Measurements from ENCODE around the gene KLHL12.

KLHL12 gene

DNA sequence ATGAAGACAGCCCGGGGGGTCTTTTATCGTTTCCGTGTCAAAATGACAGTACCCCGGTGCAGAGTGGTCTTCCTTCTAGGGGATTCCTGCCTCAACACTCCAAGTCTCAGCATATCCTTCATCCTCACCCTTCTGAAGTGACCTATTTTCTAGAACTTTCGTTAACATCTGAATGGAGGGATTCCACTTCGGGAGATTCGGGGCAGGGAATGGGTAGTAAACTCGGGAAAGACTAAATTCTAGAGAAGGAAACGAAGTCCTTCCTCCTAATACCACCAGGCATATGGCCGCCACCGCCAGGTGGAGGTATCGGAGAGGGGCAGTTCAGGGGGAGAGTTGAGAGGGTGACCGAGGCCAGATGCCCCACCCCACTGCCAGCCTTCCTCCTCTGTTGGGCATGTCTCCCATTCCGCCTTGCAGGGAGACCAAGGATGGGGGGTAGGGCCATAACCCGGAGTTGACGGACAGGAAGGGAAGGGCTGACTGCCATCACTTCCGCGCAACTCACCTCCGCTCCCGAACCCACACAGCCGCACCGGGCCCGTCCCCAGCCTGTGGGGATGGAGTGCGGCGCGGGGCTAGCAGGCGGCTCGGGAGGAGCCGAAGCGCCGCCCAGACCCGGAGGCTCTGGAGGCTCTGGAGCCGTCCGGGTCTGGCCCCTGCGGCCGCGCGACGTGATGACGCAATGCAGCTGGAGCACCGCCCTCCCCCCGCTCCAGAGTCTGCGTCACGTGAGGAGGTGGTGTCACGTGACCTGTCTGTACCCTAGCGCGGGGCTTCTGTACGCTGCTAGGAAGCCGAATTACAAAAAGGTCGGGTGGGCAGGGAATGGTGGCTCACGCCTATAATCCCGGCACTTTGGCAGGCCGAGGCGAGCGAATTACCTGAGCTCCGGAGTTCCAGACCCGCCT is at the start of gene KLHL12:
Gene KLHL12, minus strand, starts transcription at position 654 of the 911 bp plus-strand sequence. CDS start 2,072 bp downstream, outside the sequence.
- peak; percentile 97 for DNase-seq

DNA sequence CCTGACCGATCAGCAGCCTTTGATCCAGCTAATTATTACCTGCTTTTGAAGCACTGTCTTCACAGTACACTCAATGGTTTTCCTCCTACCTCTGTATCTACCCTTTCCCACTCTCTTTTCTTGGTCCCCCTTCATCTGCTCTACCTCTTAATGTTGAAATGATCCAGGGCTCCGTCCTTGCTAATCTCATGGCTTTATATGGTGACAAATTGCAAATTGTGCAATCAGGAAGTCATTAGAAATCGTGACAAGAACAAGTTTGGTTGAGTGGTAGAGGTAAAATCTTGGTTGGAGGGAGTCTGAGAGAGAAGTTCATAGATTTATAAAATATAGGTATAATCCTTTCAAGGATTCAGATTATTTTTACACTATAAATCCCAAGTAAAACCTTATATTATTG is 49.6 kb upstream of the KLHL12 start:
- DNase-seq: no peak

DNA sequence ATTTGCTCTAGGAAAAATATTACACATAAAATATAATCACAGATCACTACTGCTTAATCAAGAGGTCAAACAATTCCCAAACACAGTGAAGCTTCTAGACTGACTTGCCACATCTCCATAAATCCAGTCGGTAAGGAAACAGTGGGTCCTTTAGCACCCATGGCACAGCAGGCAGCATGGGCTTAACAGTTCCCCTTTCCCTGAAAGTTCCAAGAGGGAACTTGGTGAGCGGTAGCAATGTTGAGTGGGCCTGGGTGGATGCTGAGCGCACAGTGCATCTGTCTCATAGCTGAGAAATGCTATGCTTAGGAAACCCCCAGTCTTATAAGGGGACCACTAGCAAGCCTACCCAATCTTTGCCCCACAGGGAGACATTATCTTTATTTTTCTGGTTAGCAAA is 47.8 kb upstream of the KLHL12 start:
- DNase-seq: no peak

DNA sequence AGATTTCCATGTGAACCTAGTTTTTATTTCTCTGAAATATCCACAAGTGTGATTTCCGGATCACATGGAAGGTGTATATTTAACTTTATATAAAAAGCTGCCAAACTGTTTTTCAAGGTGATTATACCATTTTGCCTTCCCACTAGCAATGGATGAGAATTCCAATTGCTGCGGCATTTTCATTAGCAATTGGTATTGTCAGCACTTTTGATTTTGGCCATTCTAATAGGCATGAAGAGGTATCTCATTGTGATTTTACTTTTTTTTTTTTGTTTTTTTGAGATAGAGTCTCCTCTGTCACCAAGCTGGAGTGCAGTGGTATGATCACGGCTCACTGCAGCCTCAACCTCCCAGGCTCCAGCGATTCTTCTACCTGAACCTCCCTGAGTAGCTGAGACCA is 45.0 kb upstream of the KLHL12 start:
- DNase-seq: no peak

DNA sequence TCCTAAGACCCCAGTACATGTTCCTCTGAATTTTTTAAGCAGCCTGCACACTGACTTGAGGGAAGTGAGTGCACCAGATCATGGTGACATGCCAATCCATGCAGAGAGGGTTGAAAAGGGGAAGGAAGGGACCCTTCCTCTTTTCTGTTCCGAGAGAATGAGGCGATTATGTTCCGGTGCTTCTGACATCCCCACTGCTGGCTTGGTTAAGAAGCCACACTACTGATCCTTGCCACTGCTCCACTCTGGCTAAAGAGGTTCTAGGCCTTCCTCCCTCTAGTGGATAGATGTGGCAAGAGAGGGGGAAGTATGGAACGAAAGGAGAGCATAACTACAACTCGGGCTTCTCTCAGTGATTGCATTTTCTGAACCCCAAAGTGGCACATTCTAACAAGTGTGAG is 41.9 kb upstream of the KLHL12 start:
- peak; percentile 66 for DNase-seq

DNA sequence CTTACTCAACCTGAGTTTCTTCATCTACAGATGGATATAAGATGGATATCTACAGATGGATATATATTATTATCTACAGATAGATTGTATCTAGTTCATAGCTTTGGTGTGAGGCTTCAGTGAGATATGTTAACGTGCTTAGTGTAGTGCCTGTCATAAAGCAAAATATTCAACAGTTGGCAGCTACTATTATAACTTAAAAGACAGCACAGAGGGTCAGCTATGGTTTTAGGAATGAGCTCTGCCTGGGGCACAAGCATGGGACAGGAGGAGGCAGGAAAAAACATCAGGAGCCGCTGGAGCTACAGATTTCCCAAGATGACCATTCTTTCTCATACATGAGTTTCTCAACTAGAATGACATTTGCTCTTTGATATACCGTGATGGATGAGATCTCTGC is 41.3 kb upstream of the KLHL12 start:
- no peak for DNase-seq

DNA sequence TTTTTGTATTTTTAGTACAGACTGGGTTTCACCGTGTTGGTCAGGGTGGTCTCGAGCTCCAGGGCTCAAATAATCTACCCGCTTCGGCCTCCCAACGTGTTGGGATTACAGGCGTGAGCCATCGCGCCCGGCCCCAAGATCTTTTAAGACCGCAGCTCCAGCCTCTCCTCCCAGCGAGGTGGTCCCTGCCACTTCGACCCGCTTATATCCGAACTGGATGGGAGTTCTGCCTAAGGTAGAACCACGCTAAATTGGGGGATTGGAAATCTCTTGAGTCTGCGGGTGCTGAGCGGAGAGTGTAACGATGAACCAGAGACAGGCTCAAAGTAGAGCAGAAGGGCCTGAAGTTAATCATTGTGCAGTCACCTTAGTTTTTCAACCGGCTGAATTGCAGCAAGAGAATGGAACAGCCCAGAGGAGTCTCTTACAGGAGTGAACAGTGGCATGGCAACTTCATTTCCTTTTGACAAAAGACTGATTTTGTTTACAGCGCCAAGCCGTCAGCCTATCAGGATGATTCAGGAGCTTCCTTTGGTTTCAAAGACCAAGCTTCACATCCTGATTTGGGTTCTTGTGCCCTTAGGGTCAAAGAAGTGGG is 40.7 kb upstream of the KLHL12 start:
- DNase-seq: no peak

DNA sequence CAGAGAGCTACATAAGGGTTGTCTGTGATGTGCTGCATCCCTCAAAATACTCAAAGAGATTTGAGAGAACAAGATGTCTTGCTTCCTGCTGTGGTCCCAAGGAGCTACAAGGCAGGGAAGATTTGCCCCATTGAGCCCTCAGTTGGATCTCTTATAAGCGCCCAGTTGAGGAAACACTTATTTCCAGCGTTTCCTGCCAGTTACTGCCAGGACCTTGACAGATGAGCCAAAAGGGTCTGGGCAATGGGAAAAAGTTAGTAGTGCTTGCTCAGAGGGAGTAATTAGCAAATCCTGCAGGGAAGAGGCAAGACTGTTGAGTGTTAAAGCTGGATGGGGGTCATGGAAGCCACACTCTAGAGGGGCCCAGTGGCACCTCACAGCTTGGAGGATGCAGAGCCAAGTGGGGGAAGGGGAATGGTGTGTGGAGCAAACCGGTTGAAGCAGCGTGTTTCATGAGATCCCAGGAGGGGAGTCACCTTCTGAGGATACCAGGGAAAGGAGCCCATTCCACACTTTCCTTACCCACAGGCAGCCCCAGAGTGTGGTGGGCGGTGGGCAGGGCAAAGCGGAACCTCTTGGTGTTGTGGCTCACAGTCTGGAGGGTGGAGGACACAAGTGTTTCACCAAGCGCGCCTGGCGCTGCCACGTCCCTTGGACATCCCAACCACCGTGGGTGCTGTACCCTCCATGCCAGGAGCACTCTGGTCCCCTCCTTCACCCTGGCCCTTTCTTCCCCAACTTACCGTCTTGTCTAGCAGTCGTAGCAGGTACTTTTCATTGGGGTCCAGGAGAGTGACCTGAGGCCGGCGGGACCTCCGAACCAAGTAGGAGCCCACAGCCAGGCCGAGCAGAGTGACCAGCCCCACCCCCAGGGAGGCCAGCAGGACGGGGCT is 39.2 kb upstream of the KLHL12 start:
- DNase-seq: no peak

DNA sequence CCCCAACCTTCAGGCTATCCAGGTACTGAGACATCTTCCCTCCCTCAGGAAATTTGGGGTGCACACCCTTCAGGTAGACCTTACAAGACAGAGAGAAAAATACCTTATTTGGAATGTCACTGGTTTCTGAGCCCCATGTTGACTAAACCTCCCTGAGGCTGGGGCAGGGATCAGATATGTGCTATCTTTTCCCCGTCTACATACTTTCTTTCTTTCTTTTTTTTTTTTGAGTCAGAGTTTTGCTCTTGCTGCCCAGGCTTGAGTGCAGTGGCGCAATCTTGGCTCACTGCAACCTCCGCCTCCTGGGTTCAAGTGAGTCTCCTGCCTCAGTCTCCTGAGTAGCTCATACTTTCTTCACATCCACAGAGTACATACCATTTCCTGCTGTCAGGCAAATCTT is 38.4 kb upstream of the KLHL12 start:
- no peak for DNase-seq

DNA sequence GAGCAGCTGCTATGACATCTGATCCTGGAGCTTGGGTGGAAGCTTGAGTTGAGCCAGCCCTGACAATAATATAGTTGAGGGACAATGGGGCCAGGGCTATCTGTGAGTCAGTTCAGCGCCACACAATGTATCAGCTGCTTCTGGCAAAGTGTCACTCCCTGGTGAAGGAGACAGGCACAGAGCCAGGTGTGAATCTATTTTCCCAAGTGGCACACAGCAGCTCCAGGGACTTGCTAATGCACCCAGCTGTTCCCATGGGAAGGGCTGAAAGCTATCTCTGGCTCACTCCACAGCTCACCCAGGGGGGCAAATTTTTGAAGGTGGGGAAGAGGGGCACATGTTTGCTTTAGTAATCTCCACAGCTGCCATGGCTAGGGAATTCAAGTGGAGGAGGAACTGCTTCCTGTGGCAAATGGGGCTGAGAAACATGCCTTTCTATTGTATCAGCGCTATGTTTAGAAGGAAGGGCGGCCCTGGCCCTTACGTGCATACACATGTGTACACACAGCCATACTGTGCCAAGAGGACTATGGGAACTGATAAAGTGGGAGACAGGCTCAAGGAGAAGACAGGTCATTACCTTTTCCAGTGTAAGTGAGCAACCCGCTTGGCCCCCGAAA is 37.9 kb upstream of the KLHL12 start:
- peak; percentile 95 for DNase-seq

DNA sequence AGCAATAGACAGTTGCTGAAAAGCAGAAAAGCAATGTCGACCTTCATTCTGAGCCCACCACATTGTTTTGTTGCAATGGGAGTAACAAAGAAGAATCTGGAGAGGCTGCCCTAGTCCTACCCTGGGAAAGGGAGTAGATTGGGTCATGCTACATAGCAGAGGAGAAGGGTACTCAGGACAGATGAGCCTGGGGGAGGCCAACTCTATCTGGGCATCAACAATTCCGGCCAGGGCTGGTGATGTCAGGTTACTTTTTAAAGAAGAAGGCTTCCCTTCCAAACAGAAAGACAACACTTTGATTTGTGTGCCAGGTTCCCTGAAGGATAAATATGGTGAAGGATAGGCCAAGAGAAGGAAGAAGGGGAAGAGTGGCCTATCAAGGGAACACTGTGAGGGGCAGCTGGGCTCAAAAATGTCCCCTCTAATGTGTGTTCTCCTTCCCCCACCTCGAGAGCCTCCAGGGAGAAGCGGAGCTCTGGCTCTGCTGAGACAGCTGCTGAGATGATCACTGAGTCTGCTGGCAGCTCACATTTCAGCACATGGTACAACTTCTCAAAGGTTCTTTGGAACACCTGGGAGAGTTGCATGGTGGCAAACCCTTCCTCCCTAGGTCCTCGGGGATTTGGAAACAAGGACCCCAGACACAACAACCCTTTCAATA is 34.3 kb upstream of the KLHL12 start:
- no peak for DNase-seq

DNA sequence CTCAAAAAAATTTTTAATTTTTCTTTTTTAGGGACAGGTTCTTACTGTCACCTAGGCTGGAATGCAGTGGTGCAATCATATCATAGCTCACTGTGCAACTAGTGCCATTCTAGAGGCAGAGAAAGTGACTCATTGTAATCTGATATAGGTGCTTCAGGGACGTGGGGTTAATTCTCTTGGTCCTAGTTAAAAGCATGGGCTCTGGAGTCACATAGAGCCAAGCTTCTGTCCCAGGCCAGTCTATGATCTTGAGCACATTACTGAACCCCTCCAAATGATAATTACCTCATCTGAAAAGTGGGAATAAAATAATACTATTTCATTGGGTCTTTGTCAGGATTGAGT is 32.2 kb upstream of the KLHL12 start:
- no peak for DNase-seq

DNA sequence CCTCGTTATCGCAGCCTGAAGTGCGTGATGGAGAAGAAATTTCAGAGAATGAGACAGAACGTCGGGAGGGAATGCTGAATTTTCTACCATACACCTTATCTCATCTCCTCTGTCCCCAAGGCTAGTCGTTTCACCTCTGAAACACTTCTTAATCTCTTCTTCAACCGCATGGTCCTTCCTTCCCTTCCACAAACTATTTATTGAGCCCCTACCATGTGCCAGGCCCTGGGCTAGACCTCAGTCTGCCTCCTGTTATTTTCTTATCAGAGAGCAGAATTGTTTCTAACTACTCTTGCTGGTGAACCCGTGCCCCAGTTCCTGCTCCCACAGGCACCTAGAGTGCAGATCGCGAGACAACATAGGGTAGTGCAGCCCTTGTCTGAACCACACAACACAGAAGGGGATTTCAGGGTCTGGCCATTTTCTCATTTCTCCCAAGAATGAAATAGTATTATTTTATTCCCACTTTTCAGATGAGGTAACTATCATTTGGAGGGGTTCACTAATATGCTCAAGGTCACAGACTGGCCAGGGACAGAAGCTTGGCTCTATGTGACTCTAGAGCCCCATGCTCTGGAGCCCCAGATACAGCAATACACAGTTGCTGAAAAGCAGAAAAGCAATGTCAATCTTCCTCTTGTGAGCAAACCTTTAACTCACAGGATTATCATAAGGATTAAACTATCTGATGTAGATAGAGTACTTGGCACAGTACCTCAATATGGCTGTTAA is 31.7 kb upstream of the KLHL12 start:
- DNase-seq: no peak

DNA sequence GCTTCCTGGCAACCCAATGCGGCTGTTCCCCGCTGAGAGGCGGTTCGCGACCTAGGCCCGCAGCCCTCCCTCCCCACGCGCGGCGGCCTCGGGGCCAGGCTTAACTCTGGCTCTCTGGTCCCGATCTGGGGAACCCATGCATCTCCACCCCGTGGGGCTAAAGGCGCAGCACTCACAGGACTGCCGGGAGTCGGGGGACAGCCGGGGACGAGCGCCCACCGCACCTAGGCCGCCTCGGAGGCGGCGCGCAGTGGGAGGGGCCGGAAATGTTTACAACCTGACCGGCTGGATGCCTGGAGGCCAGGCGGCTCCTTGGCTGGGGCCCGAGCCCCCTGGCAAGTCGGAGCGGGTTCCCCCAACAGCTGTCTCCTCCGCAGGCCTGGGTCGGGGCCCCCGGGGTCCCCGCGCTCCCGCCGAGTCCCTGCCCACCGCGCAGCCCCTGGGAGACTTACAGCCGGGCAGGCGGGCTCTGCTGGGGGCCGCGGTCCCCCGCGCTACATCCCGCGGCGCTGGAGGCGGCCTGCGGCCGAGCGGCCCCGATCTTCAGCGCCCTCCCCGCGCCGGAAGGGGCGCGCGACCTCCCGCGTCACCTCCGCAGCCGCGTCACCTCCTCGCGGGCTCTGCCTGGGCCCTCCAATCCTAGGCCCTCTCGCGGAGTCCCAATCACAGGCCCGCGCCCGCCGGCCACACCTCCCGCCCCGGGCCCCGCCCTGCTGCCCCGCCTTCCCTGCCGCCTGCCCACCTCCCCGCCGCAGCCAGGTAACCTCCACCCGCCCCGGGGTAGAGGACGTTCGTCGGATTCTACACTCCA is 30.9 kb upstream of the KLHL12 start, which contains the start of gene ADIPOR1:
Gene ADIPOR1, minus strand, starts transcription at position 580 of the 811 bp plus-strand sequence. CDS start 7,242 bp downstream, outside the sequence.
- DNase-seq: peak; percentile 88

DNA sequence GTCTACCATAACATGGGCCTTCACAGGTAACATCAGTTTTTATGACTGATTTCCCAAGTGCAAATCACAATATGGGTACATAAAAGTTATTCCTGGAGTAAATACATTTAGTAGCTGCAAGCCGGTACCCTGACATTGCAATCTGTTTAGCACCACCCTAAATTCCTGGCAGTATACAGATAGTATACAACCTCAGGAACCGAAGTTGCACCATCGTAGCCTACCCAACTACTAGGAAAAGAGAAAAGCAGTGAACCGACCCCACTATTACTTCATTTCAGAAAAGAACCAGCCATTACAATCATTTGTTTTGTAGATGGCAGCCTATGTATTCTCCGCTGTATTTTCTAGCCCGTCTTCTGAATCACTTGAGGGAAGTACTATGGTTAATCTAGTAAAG is 29.9 kb upstream of the KLHL12 start:
- no peak for DNase-seq

DNA sequence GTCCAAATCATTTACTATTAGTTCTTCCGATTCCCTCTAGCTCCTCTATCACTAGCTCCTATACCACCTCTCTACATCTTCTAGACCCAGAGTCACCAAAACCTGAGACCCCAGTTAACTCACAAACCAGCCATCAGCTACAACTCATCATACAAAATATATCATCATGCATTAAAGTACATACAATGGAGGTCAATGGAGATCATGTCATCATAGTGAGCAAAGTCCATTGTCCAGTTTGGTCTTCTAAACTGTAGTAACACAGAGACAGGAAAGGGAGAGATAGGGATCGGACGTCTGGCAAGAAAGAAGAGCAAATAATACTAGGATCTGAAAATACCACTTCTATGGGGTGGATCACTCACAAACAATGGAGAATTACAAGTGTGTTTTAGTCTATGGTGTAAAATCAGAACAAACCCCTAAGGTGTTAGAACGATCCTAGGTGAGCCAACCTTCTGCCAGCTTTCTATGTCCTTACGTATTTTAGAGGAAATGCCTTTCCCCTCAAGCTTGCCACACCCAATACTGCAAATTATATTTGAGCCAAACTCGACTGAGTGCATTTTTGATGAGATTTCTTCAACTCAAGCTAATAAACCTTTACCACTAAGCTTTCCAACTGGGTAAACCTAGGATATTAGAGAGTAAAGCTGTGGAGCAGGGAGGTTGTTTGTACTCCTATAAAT is 27.2 kb upstream of the KLHL12 start:
- DNase-seq: no peak

DNA sequence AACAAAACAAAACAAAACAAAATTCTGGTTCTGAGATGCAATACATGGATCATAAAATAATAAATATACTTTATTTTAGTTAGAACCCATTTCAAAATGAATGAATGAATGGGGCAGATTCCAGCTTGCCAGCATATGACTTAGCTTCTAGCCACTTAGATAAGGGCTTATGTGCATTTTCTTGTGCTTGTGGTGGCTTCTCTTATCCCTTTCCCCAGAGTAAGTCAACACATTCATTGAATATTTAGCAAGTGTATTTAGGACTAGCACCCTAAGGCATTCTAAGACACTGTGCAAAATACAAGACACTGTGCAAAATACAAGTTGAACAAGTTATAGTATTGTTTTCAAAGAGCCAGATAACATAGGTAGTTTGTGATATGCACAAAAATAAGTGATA is 26.4 kb upstream of the KLHL12 start:
- no peak for DNase-seq

DNA sequence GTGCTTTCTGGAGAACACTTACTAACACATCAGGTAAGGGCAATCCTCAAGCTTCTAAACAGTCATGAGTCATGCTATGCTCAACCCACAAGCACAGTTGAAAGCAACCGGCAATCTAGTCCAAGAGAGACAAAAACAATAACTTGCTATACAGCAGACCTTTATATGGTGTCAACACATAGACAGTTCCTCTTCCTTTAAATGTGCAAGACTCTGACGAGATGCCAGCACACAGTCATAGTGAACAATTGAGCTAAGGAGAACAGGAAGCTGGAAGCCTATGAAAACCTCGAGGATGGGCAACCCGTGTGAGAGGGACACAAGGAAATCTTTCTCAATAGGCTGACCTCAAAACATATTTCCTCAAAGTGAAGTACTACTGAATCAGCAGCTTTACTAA is 25.8 kb upstream of the KLHL12 start:
- no peak for DNase-seq

DNA sequence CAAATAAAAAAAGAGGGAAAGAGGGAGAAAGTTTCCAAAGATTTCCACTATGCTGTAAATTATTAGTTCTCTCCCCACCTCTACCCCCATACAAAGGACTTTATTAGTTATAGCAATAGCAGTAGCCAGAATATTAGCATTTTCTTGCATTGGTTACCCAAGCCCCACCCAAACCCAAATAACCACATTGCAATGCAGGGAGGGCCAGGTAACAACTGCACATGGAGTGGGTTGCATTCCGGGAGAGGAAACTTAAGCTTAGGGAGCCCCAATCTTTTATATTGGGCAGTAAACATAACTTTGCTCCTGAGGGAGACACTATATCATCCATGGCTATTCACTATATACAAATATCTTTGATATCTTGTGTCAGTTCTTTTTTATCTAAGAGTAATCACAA is 25.1 kb upstream of the KLHL12 start:
- DNase-seq: no peak

DNA sequence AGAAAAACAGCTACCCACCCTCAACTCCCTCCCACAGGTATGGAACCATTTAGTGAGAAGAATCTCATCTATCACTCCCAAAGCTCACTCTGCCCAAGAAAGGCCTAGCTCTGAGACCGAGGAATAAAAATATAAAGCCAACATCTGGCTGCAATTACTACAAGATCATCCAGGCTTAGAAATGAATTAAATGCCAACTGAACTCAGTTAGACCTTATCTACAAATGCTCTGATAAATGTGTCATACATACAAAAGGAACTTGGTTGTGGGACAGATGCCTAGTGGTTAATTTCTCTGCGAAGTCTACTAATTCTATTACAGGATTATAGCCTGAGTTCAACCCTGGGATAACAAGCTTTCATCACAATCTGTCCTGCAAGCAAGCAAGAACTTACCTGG is 24.4 kb upstream of the KLHL12 start:
- DNase-seq: no peak
